HUDEP-2 (cell line): Measurements from ENCODE around the gene ATP4B.

Experiments used
- DNase-seq, 76 experiments: peaks; one replicate each; lab custom pipeline; 2025; ENCODE audit not compliant: unreplicated experiment in 76 of 76; lab: John Stamatoyannopoulos, UW

The ATP4B gene

DNA sequence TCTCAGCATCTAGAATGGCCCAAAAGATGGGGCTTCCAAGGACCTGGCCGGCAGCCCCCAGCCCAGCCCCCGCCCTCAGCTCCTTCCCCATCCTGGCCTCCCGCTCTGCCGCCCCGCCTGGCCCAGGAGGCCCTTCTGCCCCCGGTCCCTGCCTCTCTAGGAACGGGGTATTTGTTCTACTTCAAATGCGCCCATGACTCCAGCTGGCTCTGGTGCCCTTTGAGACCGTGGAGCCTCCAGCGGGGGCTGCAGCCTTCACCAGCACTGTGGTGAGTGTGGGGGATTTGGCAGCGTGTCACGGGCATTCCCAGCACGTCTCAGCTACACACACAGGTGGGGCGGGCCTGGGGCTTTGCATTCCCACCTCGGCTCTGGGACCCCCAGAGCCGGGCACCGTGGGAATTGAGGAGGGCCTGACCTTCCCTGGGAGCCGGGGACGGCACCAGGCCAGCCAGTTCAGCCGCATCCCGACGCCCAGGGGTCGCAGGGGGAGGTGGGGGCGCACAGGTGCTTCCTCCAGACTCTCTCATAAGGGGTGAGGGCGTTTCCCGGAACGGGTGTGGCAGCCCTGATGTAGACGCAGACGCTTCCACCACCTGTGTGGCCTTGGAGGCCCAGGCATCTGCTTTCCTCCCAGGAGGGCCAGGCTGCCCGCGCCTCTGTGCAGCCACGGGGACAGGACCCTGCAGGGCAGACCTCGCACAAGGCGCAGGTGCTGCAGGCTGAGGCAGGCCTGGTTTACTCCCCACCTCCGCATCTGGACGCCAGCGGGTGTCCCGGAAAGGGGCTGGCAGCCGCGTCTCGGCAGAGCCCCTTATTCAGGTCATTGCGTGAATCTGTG, 947 bp downstream of the ATP4B start:
- DNase-seq = no peak

DNA sequence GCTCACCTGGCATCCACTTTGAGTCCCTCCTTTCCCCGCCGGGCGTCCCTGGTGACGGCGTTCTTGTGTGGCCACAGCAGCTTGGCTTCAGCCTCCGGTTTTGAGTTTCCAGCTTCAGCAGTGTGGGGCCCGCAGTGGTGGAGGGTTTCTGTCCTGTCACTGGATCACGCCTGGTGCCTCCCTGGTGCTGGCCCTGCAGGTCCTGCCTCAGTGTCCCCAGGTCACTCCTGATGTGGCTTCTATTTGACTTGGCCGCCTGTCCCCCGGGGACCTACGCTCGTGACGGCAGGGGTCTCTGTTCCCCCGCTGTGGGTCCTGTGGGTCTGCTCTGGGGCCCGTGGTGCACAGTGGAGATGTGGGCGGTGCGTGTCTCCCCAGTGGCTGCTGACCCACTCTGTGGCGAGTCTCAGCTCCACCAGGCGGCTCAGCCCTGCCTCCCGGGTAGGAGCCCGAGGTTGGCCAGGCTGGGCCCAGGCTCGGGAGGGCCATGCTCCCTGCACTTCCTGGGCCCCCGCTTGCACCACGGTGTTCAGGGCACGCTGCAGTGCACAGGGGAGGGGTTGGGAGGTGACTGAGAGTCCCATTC, 1.9 kb downstream of the ATP4B start:
- no peak for DNase-seq

GRCh38 chr13:113655346-113656002, 2.5 kb downstream of the ATP4B start:
- no peak for DNase-seq

DNA sequence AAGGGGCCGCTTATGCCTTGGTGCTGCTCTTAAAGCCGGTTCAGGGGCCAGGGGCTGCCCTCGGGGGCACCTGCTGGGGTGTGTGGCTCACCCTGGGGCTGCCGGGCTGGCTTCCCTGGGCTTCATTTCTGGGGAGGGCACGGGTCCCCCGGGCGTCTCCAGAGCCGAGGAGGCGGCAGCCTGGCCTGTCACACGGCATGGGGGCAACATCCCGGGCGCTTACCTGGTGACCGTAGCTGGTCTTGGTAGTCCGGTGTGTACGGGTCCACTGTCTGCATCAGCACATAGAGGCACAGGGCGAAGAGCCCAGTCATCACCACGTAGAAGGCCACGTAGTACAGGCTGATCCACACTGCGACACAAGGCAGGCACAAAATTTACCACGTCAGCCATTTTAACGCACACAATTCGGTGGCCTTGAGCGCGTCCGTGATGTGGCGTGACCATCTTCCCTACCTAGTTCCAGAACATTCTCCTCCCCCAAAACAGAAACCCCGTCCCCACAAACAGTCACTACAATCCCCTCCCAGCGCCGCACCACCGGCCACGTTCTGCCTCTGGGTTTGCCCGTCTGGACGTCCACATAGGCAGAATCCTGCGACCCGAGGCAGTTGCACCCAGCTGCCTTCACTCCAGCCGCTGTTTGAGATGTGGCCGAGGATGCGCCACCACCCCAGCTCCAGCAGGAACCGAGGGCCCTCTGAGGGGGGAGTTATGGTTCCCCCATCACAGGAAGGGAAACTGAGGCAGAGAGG, 3.2 kb downstream of the ATP4B start:
- DNase-seq = no peak

DNA sequence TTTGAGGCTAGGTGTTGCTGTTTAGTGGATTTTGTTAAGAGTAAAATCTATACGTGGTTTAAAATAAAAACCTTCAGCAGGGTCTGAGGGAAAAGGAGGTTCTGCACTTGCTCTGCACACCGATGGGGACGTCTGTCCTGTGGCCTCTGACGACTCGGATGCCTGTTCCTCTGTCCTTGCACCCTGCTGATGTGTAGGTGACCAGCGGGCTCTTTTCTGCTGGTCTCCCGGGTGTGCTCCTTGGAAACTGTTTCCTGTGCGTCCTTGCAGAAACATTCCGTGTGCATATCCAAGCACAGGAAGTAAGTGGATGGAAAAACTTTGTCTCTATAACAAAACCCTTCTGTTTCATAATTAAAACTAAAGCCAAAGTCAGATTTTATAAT, 3.8 kb downstream of the ATP4B start:
- DNase-seq = no peak

DNA sequence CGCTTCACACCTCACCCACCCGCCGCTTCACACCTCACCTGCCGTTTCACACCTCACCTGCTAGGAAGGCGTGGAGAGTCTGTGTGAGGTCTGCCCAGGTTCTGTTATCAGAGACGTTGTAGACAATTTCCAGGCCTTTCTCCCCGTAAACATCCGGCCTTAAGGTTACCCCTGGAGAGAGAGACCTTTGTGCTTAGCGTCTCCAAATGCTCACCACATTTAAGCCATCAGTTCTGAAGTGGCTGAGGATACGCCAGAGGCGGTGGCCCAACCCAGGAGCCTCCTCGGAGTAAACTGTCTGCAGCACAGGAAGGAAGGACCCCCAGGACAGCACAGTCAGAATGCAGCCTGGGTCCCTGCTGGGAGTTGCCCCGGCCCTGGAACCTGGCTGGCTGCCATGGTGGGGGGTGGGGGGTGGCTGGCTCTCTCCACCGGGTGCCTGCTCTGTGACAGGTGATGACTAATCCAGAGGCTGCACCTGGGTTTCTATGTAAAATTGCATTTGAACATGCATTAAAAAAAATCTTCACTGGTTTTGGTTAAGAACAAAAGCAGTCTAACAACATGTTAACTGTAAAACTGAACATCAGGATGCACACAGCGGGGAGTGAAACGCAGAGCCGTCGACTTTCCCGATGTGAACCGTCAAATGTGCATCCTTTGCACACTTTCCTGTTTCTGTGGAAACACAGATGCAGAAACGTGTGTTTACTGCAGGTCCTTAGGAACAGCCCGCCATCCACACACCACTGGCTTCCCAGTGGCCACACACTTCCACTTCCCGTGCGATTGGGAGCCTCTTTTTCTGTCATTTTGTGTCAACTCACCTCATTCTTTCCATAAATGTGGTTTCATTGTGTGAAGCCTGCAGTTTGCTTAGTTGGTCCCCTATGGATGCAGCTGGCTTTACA, 4.5 kb downstream of the ATP4B start:
- DNase-seq = no peak

DNA sequence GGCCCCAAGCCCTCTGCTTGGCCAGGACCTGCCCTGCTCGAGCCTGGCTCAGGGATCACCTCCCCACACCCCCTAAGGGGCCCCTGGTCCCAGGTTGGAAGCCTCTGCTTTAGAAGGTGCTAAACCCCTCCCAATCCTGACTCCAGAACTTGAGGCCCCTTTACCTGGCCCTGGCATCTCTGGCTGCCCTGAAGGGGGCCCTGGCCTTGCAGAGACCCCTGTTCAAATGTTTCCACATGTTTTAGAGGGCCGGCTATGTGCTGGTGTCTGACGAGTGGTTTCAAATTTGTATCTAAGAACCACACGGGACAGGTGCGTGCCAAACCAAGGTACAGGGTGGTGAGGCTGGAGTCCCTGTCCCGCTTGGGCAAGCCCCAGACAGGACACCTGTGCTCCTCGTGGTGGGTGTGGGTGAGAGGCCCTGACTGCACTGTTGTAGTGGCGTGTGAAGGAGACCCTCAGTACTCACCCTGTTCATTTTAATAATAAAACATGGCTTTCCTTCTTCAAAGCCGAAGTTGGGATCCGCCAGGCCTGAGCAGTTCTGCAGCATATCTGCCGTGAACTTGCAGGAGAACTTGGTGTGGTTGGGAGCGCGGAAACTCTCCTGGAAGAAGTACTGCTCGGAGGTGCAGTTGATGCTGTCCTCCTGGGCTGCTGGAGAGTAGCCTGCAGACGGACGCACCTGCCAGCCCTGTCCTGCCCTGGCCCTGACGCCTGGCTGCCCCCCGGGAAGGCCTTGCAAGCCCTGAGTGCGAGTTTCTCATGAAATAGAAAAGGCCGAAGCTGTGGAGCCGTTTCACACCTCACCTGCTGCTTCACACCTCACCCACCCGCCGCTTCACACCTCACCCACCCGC, 5.4 kb downstream of the ATP4B start:
- no peak for DNase-seq

- no peak for DNase-seq
These were observed 6.2 kb downstream of the ATP4B start for GRCh38 chr13:113651511-113652403.

GRCh38 chr13:113650731-113651148, 7.3 kb downstream of the ATP4B start:
- no peak for DNase-seq

- DNase-seq = no peak
These were observed 7.7 kb downstream of the ATP4B start for GRCh38 chr13:113650275-113650674.

DNA sequence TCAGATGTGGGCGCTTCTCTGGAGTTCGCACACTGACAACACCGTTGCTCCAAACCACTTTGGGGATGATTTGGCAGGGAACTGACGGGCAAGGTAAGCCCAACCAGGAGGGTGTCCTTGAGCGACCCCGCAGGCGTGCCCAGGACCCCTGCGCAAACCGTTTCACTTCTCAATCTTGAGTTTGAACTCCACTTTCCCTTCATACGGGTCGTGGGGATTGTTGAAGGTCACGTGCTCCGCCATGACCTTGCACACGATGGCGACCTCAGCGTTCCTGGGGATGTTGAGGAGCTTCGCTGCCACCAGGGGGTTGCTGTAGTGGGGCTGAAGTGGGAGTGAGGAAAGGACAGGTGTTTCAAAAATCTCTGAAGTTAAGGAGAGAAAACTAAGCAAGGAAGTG, 8.8 kb downstream of the ATP4B start:
- DNase-seq = no peak

- DNase-seq = no peak
These were observed 9.8 kb downstream of the ATP4B start for GRCh38 chr13:113648216-113648610.

DNA sequence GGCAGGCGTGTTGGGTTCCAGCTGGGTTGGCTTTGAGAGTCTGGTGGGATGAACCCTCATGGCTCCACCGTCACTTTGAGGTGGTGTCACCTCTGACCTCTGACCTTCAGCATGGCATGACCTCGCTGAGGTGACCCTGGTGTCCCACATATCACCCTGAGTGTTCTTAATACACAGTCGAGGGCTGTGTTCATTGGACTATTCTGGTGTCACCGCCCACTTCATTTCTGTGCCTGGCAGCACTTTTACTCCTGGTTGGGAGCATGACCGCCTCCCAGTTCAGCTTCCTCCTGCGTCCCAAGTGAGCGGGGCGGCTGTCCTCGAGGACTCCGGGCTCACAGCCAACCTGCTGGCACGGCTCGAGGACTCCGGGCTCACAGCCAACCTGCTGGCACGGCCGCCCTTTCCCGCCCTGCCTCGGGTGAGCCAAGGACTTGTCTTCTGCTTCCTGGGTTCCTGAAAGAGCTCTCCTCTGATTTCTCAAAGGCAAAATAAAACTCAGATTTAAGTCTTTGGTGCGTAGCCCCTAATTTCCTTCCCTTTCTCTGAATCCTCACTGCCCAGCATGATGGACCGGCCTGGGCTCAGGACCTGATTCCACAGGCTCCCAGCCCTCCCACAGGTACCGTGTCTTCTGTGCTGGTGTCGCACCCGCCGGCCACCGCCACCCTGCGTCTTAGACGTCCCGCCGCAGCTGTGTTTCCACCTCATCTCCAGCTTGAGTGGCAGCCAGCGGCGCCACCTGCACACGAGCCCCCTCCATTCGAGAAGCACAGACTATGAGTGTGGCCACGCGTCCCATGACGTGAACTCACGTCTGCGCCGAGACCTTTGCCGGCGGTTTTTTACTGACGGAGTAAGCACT, 10.4 kb downstream of the ATP4B start:
- peak in 75 of 76 experiments; percentile 11 to 96 (median 87) for DNase-seq

DNA sequence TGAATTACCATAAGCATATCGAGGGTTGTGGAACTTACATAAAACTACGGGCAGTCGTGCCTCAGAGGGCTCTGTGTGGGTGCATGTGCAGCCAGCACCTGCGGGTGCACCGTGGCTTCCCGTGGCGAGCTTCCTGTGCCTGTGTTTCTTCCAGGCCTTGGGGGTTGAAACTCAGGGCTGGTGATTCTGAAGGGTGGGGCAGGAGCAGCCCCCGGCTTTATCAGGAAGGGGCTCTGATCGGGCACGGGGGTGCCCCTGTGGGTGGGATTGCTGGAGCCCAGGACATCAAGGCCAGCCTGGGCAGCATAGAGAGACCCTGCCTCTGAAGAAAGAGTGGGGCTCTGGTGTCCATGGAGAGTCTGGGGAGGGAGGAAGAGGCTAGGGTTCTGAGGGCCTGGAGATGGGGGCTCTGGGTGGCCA, 11.1 kb downstream of the ATP4B start:
- no peak for DNase-seq

DNA sequence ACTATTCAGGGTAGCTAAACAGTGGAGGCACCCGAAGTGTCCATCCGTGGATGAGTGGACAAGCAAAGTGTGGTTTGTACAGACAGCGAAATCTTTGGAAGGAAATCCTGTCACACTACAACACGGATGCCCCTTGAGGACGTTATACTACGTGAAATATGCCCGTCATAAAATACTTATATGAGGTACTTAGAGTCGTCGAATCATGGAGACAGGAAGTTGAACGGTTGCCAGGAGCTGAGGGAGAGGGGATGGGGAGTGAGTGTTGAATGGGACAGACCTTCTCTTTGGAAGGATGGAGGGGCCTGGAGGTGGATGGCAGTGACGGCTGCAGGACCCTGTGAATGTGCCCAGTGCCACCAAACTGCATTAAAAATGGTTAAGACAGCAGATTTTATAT, 11.6 kb downstream of the ATP4B start:
- DNase-seq = no peak

DNA sequence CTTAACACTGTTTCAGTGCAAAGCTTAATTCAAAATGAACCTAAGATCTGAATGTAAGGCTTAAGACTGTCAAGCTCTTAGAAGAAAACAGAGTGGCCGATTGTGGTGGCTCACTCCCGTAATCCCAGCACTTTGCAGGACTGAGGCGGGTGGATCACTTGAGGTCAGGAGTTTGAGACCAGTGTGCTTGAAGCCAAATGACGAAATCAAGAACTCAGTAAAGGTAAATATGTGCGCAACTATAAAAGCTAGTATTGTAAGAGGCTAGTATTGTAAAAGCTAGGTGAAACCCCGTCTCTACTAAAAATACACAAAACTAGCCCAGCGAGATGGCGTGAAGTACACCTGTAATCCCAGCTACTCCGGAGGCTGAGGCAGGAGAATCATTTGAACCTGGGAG, 12.7 kb downstream of the ATP4B start:
- DNase-seq = no peak

- DNase-seq = no peak
These were observed 13.2 kb downstream of the ATP4B start for GRCh38 chr13:113644800-113645199.
